GM19351 (cell line): ENCODE measurements around the gene RASSF3.
A peak's percentile ranks its signal among the peaks of the same experiment; 100 is the strongest.

Experiments
- ATAC-seq: cut with Tn5 transposase; IDR thresholded peaks from one replicate; pipeline ENCODE4 v1.9.1; 2021; ENCODE audit warnings: mild to moderate bottlenecking, moderate library complexity; ENCODE audit not compliant: unreplicated experiment

Gene RASSF3

DNA sequence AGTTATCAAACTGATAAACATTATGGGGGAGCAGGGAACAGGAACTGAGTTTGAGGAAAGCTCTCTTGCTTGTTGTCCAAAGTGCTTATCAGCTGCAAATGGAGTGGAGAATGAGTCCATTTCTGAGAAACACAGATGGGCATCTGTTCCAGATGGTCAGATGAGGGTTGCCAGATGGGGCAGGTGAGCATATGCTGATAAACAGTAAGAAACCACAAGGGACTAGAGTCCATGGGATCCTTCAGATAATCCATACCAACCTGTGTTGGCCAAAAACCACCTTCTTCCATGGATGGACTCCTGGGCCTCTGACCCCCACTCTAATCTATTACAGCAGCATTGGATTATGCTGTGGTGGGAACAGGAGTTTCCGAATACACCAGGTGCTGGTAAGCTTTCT is 110.6 kb downstream of the RASSF3 start:
- no peak for ATAC-seq

DNA sequence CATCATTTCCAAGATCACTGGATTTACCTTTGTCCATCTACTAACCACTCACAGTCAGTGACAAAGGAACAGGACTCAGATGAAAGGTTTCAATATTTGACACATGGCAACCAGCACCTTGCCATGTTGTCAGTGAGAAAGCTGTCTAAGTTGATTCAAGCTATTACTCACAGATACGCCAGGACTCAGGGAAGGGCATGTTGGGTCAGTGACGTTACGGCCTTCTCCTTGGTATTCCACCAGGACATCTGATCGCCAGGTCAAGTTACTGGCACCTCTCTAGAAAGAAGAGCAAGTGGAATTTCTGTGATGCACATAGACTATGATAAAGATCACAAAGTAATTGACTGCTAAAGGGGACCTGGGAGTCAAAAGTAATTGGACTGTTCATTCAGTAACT is 112.5 kb downstream of the RASSF3 start:
- ATAC-seq = no peak

DNA sequence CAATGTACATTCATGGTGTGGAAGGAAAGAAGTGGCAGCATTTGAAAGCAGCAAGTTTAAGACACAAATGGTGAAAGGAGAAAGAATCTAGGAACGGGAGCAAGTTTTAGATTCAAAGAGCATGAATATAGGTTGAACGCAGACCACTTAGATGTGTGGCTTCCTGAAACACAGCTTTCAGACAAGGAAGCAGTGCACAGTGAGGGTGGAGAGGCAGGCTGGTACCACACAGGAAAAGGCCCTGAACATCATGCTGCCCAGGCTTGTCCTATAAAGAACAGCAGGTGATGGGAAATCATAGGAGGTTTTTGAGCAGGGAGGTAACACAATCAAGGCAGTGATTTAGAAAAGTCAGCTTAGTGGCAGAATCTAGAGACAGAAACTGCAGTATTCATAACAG is 113.3 kb downstream of the RASSF3 start:
- no peak for ATAC-seq

DNA sequence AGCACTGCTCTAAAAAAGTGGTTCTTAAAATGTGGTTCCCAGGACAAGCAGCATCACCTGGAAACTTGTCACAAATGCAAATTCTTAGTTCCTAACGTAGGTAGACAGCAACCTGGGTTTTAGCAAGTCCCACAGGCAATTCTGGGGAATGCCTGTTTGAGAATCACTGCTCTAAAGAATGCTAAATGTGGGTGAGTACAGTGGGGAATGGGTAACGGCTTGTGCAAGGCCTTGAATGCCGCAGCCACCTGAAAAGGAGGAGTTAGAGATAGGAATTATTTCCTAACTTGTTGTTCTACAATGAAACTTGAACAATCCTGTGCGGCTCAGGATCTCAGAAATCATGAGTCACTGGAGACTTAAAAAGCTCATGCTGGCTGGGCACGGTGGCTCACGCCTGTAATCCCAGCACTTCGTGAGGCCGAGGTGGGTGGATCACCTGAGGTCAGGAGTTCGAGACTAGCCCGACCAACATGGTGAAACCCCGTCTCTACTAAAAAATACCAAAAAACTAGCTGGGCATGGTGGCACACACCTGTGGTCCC is 114.0 kb downstream of the RASSF3 start:
- no peak for ATAC-seq

DNA sequence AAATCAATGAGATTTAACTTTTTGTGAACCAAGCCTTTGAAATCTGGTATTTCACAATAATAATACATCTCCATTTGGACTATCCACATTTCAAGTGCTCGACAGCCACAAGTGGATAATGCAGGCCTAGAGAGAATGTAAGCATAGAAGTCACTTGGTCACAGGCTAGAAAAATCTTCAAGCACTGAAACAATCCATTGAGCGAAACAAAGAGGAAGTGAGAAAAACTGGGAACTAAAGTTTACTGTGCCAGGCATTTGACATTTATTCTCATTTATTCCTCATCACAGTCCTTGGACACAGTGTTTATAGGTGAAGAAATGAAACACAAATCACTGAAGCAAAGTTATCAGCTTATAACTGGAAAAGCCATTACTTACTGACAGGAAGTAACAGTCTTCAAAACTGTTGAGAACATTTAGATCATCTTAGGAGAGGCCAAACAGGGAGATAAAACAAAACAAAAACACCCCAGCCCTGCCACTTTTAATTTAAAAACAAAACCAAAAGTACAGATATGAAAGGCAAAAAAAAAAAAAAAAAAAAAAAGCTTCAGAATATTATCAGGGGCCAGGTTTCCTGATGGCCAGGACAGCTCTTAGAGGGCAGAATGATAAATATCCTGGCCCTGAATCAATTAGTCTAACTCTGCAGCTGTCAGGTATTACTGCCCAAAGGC is 119.8 kb downstream of the RASSF3 start:
- ATAC-seq = peak; percentile 63

DNA sequence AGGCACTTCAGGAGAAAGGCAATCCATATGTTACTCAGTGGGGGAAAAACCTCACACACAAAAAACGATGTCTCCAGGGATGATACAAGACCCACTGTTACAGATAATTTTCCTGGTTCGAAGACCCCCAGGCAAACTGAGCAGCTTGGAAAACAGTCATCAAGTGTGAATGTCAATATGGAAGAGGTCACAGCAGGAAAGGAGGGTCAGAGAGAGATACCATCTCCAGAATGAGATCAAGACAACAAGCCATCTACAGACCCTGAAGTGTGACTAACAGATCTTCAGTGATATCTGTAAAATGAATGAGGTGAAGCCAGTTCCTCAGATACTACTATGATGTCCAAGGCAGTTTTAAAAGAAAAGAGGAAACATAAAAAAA is 120.3 kb downstream of the RASSF3 start:
- ATAC-seq = peak; percentile 6

DNA sequence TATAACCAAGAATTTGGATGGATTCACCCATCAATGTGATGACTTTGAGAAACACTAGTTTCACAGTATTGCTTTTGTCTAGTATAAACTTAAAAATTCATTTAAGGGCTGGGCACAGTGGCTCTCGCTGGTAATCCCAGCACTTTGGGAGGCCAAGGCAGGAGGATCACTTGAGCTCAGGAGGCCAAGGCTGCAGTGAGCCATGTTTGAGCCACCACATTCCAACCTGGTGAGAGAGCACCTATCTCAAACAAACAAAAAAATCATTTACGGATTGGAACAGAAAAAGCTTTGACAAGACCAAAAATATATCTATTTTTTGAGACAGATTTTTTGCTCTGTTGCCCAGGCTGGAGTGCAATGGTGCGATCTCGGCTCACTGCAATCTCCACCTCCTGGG is 121.4 kb downstream of the RASSF3 start:
- no peak for ATAC-seq

DNA sequence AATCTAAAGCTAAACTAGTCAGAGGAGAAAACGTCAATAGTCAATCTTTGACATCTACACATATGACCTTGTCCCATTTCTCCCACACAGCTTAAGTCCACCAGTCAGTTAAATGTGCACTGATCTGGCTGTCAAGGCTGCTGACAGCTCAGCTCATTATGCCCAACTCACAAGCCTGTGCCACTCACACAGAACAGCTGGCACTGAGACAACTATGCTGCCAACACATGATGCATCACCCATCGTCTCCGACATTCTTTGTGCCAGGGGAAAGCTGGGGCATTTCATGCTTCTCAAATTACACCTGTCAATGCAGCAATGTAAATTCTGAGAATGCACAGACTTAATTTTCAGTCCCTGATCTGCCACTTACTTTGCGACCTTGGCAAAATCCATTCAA is 123.6 kb downstream of the RASSF3 start:
- ATAC-seq = no peak

DNA sequence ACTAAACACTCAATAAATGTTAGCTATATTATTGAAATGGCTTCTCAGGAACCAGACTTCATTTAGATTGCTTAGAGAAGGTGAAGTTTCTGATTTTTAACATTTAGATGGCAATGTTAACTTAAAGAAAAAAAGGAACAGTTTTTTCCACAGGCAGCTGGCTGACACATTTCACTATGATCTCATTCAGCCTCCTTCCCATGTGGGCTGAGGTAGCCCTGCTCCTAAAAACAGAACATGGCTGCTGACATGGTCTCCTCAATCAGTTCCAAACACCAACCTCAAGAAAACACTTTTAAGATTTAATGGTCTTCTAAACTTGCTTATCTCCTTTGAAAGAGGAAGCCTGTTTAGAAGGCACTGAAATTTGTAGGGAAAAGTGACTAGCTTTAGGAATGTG is 125.1 kb downstream of the RASSF3 start:
- ATAC-seq = no peak

DNA sequence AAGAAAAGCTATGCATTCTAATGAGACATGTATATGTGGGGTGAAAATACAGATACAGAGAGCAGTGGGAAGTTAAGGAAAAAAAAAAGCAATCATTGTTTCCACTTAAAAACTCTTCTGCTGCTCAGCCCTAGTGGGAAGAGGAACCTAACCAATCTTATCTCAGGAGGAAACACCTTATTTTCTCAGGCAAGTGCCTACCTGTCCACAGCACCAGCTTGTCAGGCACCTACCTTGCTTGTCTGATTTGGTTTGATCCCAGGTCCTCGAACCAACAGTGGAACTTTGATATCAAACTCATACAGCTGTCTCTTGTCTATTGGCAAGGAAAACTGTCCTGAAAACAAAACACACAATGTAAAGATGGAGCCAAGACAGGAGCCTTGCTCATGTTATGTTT is 126.5 kb downstream of the RASSF3 start:
- ATAC-seq = no peak

DNA sequence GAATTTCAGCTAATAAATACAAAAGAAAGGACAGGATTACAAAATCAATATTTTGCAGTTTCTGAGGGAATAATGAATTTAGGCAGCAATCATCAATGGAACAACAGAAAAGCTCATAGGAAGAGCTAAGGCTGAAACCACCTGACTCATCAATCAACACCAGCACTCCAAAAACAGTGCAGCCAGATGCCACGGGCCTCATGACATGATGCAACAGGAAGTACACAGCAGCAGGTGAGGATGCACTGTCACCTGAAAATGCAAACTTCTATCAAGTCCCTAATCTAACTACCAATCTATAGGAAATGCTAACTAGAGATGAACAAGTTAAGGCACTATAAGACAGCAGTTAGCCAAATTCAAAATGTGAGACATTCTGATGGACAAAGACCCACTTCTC is 127.2 kb downstream of the RASSF3 start:
- peak; percentile 49 for ATAC-seq

DNA sequence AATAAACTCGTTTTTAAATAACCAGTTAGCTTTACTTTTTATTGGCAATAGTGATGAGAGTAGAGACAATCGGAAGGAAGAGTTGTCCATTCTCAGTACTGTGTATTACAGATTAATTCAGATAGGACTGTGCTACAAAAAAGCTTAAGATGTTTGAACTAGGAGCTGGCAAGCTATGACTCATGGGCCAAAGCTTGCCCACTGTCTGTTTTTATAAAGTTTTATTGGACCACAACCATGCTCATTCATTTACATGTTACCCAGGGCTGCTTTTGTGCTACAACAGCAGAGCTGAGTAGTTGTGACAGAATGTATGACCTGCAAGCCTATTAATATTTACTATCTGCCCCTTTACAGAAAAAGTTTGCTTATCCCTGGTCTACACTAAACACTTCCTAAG is 129.5 kb downstream of the RASSF3 start:
- no peak for ATAC-seq

DNA sequence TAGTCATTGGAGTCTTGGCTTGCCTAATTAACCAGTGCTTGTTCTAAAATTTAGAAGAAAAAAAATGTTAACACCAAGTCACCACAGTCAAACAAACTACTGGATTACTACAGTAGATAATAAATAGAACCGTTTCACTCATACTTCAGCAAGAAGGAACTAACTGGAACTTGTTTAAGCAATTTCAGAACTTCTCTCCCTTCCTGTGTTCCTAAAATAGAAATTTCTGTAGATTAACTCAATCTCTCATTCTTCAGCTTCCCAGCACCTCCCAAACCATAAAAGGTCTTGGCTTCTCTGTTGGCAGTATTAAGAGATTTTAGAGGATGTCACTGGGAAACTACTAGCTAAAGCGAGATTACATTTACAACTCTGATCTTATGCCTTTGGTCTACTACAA is 130.4 kb downstream of the RASSF3 start:
- no peak for ATAC-seq

DNA sequence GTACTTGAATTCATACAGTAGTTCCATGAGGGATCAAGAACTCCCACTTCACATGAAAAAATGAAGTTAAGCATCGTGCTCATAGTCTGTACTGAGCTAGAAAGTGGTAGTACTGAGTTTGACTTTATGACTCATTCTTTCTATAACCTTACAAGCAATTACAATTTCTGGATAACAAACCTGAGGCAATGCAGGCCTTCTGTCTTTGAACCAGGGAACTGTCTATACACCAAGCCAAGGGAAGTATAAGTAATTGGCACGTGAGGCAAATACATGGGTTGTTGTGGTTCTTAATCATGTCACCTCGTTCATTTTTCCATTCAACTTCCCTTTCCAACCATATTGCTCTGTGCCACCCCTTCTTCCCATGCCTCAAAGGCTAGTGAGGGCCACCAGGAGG is 132.1 kb downstream of the RASSF3 start:
- no peak for ATAC-seq

DNA sequence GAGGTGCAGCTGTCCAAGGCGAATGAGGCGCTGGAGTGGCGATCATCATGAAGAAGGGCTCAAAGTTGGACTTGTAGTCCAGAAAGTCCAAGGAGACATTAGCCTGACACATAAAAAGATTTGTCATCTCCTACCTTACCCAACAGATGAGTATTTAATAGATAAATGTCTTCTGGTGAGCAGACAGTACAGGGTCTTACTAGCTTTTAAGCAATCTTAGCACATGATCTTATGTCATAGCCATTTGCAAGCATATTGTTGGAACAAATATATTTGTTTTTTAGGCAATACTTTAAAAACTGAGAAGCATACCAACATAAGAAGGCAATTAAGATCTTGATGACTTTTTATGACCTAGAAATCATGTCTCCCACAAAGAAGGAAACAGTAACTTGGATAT is 132.9 kb downstream of the RASSF3 start:
- ATAC-seq = no peak

DNA sequence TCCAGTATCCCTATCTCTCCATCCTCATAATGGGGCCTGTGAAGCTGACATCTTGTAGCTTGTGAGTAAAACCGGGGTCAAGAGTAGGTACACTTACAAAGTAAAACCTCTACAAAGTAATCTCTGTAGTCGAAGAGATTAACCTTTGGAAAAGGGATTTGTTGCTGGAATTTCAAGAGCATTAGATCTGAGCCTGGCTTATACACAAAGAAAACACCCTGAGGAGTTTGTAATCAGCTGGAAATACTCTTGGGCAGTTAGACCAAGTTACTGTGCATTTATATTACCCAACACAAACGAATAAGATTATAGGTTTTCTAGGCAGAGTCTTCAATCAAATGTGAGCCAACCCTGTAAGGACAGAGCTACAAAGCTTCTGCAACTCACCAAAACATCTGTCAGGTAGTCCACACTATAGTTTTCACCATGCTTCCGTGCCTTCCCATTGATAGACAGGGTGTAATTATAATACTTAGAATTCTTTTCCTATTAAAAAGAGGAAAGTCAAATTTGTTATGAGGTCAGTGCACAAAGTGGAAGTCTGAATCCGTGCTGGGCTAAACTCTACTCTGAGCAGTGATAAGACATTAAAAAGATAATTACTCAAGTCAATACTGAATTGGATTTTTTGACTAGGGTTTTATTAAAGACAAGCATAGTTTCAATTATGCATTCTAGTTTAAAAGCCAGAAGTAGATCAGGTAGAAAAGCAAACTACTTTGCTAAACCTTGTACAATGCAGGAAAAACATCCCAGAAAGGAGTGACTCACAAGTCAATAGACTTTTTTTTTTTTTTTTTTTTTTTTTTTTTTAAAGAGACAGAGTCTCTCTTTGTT is 134.3 kb downstream of the RASSF3 start:
- ATAC-seq = no peak

DNA sequence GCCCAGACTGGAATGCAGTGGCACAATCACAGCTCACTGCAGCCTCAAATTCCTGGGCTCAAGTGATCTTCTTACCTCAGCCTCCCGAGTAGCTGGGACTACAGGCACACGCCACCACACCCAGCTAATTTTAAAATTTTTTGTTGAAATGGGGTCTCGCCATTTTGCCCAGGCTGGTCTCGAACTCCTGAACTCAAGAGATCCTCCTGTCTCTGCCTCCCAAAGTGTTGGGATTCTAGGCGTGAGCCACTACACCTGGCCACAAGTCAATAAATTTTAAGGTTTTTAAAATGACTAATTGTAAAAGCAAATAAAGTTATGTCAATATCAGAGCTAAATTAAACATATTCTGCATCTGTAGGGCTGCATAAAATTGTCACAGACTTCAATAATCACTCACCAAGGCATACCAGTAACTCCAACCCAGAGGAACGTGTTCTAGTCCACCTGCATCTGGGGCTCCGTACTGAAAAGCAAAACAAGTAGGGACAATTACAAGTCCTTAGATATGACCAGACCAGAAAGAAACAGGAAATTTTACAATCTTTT is 135.0 kb downstream of the RASSF3 start:
- ATAC-seq = no peak

DNA sequence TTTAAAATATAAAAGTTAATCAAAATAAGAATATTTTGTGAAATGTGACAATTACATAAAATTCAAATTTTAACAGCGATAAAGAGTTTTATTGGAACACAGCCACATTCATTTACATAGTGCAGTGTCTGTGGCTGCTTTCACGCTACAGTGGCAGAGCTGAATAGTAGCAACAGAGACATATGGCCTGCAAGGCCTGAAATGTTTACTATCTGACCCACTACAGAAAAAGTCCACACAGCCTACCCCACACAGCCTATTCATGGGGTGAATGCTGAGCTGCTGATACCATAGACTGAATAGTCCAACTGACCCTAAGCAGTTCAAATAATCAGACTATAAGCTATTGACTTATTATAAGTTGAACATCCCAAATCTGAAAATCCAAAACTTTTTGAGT is 135.7 kb downstream of the RASSF3 start:
- ATAC-seq = no peak

DNA sequence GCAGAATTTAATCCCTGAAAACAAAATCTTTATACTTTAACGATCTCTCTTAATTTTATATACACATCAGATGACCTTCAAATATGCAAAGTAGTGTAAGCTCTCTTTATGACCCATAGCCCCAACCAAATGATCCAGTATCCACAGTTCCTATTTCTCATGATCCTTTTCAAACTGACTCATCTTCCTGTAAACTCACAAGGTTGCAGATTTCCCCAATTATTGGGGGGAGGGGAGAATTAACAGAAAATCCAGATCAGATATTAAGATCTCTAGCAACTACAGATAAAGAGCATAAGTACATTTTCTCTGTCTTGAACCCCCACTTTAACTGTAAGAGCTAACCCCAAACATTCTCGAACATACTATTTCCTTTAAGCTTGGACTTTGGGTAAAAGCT is 136.4 kb downstream of the RASSF3 start:
- ATAC-seq = no peak
